Measurements from ENCODE around the gene RPS19BP1.

DNA sequence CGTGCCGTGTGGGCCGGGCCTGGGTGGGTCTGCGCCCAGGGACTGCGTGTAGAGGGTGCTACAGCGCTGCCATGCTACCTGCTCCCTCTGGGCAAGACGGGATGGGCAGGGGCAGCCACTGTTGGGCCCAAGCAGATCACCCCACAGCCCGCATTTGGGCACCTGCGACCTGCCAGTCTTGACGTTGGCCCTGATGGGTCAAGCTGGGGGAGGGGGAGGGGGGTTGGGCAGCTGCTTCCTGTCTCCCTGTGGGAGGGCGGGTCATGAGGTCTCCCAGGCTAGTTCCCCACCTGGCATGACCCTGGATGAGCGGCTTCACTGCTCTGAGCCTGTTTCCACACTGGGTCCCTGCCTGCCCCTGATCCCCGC is 2.8 kb upstream of the RPS19BP1 start:
- TF ChIP-seq, protein P1, sequence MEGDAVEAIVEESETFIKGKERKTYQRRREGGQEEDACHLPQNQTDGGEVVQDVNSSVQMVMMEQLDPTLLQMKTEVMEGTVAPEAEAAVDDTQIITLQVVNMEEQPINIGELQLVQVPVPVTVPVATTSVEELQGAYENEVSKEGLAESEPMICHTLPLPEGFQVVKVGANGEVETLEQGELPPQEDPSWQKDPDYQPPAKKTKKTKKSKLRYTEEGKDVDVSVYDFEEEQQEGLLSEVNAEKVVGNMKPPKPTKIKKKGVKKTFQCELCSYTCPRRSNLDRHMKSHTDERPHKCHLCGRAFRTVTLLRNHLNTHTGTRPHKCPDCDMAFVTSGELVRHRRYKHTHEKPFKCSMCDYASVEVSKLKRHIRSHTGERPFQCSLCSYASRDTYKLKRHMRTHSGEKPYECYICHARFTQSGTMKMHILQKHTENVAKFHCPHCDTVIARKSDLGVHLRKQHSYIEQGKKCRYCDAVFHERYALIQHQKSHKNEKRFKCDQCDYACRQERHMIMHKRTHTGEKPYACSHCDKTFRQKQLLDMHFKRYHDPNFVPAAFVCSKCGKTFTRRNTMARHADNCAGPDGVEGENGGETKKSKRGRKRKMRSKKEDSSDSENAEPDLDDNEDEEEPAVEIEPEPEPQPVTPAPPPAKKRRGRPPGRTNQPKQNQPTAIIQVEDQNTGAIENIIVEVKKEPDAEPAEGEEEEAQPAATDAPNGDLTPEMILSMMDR (IDR thresholded peaks at IDR 0.05): no peak
- TF ChIP-seq POLR2A (IDR thresholded peaks at IDR 0.05): no peak
